ENCODE results near the gene BLID. TPM values are rescaled to one million over a fixed set of nuclear protein-coding genes. Genes with fewer than 3 reads are reported as not detected.
A peak's percentile ranks its signal among the peaks of the same experiment; 100 is the strongest.

Gene BLID
- total RNA-seq, 1 experiment from 2014 or later, result not detected

DNA sequence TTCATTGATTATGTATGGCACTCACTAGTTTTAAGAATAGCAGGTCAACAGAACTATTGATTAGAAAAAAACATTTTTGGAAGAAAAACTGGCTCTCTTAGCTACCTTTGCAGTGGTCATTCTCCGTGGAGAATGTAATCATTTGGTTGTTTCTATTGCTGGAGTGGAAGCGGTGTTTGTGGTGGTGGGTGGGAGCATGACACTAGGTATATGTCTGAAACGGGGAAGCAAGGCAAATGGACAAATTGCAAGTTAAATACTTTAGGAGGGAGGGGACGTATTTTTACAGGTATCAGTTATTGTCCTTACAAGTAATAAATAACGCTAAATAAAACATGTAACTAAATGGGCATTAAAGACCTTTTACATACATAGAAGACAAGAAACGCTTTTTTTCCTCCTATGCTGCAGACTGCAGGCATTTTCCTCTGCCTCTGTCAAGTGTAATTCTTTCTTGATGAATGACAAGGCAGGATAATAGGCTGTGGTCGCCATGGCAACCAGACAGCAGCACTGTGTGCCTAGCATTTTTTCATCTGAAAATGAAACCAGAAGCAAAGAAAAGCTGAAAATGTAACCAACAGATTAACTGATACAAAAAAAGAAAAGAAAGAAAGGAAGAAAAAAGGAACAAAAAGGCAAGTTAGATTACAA is 46.2 kb downstream of the BLID start:
- Mint-ChIP-seq H3K27me3 (ENCODE audit: low read depth) (no peaks in the 10 kb centered on the region; the same call in none of the 2 replicates), H3K27ac (no peak overlapping the region; a peak in 2 of 7 replicates), H3K9me3 (no peaks in the 10 kb centered on the region; a peak in 2 of 5 replicates), H3K4me1 (peaks cover 13 to 15% of the 10 kb centered on the region in 2 experiments), H3K36me3 (ENCODE audit: insufficient read depth in 1 of 3, low read depth in 3 of 3) (peaks cover 0 to 5% (median 1%) of the 10 kb centered on the region in 3 experiments; a peak in 2 of 7 replicates), H3K4me3 (no peak overlapping the region)
- H3K9me3 ChIP-seq (ENCODE audit: control insufficient read depth, low read depth, low read length), result no peaks in the 10 kb centered on the region
- H2AFZ ChIP-seq (ENCODE audit: low read length), result no peak overlapping the region
- H3K4me2 ChIP-seq (ENCODE audit: insufficient read depth, insufficient read length, low read length), result no peak overlapping the region
- H2BK12ac ChIP-seq (ENCODE audit: insufficient read length, low read depth, low read length), result no peak overlapping the region
- no peak overlapping the region for H3K56ac ChIP-seq (ENCODE audit: insufficient read length, low read depth, low read length)
- H3K4ac ChIP-seq (ENCODE audit: low read depth, low read length), result no peak overlapping the region
- H2BK120ac ChIP-seq (ENCODE audit: low read depth, low read length, poor library complexity, severe bottlenecking), result no peak overlapping the region
- no peak overlapping the region for H3K14ac ChIP-seq (ENCODE audit: insufficient read depth, low read length)
- no peak overlapping the region for H3K9ac ChIP-seq (ENCODE audit: extremely low read depth, insufficient read length, low read length)
- H4K20me1 ChIP-seq (ENCODE audit: control insufficient read depth, insufficient read depth, insufficient read length), result no peaks in the 10 kb centered on the region
- no peak overlapping the region for H3K18ac ChIP-seq (ENCODE audit: insufficient read length, low read depth, low read length)
- H3K79me2 ChIP-seq (ENCODE audit: insufficient read depth, low read length), result no peaks in the 10 kb centered on the region
- no peaks in the 10 kb centered on the region for H3K79me1 ChIP-seq (ENCODE audit: insufficient read depth, low read depth, low read length, poor library complexity, severe bottlenecking)
- no peak overlapping the region for H4K91ac ChIP-seq (ENCODE audit: insufficient read length, low read depth, low read length)
- H2BK15ac ChIP-seq (ENCODE audit: low read depth, low read length), result no peak overlapping the region
- H2BK5ac ChIP-seq (ENCODE audit: insufficient read length, low read length), result no peak overlapping the region
- no CpG with 5 or more reads among the region's 7 CpGs for WGBS (ENCODE audit: extremely low coverage, insufficient read length, low lambda C conversion rate)
- no peak overlapping the region for H3K23ac ChIP-seq (ENCODE audit: insufficient read length, low read depth, low read length)
- H3K23me2 ChIP-seq (ENCODE audit: insufficient read length, low read depth, low read length, poor library complexity, severe bottlenecking), result no peaks in the 10 kb centered on the region
- H4K5ac ChIP-seq (ENCODE audit: insufficient read length, low read depth, low read length), result no peak overlapping the region
- H3T11ph ChIP-seq (ENCODE audit: low read length), result no peak overlapping the region
- TF ChIP-seq, protein P1, sequence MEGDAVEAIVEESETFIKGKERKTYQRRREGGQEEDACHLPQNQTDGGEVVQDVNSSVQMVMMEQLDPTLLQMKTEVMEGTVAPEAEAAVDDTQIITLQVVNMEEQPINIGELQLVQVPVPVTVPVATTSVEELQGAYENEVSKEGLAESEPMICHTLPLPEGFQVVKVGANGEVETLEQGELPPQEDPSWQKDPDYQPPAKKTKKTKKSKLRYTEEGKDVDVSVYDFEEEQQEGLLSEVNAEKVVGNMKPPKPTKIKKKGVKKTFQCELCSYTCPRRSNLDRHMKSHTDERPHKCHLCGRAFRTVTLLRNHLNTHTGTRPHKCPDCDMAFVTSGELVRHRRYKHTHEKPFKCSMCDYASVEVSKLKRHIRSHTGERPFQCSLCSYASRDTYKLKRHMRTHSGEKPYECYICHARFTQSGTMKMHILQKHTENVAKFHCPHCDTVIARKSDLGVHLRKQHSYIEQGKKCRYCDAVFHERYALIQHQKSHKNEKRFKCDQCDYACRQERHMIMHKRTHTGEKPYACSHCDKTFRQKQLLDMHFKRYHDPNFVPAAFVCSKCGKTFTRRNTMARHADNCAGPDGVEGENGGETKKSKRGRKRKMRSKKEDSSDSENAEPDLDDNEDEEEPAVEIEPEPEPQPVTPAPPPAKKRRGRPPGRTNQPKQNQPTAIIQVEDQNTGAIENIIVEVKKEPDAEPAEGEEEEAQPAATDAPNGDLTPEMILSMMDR (conservative IDR thresholded peaks at IDR 0.05), result no peak
- DNase-seq, result peak; percentile 40
- no peak overlapping the region for H3K27ac ChIP-seq (ENCODE audit: insufficient read length, low read depth, low read length)
- no peaks in the 10 kb centered on the region; the same call in 1 of the 2 replicates for H3K4me1 ChIP-seq (ENCODE audit: insufficient read depth, low read length)
- no peak overlapping the region for H2AK5ac ChIP-seq (ENCODE audit: insufficient read length, low read length)
- no peak overlapping the region for H2BK20ac ChIP-seq (ENCODE audit: low read depth, low read length, poor library complexity, severe bottlenecking)
- H3K27me3 ChIP-seq (ENCODE audit: insufficient read depth, low read length), result no peaks in the 10 kb centered on the region
- no peak overlapping the region for H4K8ac ChIP-seq (replicated peaks; ENCODE audit: insufficient read length, low read depth, low read length)
